Sciatic nerve (tissue), 2 donors: ENCODE measurements around the gene NEK5. TPM values are rescaled to one million over a fixed set of nuclear protein-coding genes. Genes with fewer than 3 reads are reported as not detected.
"Not testable (repeated sequence)": the region's sequence is repeated elsewhere in the genome, so short reads cannot be mapped to it uniquely, and the experiment has no call there.

ENCODE experiments used
- ATAC-seq: fragments of 200-7000 bp; cut with Tn5 transposase; one replicate; pipeline ENCODE4 v1.9.1; 2020; ENCODE audit warnings: mild to moderate bottlenecking, moderate library complexity
- DNase-seq: peaks from one replicate; pipeline ENCODE4 v3.0.0-alpha.2; 2020; ENCODE audit warnings: low spot score
- intact Hi-C: fragments of 100-400 bp; cut with DNase I; formaldehyde crosslinking; loops from one replicate; pipeline ENCODE4 v1.14.2; 2022
- total RNA-seq: library from RNA; stranded (reverse); fragmentation: NEBNext Ultra II Directional; extraction: Animal tissue kit (Norgen Biotek cat#: 25700); gene quantifications from one replicate; pipeline ENCODE4 v1.2.1, GENCODE V29; 2021
- donor health status: DM: no; HTN: no; CAD: no.
- donor health status: DM: no; HTN: no; CAD: no.

The NEK5 gene, protein sequence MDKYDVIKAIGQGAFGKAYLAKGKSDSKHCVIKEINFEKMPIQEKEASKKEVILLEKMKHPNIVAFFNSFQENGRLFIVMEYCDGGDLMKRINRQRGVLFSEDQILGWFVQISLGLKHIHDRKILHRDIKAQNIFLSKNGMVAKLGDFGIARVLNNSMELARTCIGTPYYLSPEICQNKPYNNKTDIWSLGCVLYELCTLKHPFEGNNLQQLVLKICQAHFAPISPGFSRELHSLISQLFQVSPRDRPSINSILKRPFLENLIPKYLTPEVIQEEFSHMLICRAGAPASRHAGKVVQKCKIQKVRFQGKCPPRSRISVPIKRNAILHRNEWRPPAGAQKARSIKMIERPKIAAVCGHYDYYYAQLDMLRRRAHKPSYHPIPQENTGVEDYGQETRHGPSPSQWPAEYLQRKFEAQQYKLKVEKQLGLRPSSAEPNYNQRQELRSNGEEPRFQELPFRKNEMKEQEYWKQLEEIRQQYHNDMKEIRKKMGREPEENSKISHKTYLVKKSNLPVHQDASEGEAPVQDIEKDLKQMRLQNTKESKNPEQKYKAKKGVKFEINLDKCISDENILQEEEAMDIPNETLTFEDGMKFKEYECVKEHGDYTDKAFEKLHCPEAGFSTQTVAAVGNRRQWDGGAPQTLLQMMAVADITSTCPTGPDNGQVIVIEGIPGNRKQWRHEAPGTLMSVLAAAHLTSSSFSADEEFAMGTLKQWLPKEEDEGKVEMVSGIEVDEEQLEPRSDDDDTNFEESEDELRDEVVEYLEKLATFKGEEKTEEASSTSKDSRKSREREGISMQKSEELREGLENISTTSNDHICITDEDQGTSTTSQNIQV
- total RNA-seq = 0.36 TPM

DNA sequence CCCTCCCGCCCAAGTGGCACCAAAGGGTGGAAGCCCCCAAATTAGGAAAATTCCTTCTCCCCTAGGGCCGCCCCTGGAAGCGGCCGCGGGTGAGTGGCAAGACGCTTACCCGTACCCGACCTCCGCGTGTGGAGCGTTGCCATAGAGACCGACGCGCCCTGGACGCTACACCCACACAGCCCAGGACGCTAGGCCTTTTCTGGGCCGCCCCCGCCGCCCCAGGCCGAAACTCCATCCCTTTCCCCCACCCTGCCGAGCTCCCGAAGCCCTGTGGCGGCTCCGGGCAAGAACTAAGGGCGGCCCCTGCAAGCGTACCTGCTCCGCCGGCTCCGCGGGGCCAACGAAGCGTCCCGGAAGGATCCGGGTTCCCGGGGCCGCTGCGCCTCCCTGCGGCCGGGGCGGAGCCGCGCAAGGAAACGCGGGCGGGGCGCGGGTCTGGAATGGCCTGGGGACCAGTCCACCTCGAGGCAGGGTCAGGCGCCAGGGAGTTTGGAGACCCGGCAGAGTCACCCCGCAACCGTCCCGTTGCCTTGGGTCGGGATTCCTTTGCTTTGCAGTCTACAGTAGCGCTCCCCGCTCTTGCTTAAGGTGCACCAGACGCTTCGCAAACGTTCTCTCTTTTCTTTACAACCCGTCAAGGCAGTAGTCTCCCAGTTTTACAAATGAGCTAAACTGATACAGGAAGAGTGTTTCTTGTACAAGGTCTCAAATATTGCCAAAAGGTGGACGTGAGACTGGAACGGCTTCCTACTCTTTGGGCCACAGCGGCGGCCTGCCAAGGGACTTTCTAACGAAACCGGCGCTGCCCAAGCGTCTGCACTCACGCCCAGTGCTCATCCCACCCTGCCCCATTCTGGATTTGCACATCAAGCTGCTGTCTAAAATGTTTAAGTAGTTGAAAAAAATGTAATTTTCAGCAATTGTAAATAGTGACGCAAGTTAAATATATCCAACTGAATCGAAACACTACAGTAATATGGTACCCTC, at the start of gene NEK5:
NEK5 (minus strand) TSS at position 360 of the 987 bp plus-strand sequence. CDS start 1,591 bp downstream, outside the sequence.
- ATAC-seq (peak; percentile 90), DNase-seq (peak; percentile 77)
- intact Hi-C loops = loop anchor here (10.0 kb wide), 1 partner anchor 114 kb away; the partner anchor contains the start of genes ALG11 and ATP7B

DNA sequence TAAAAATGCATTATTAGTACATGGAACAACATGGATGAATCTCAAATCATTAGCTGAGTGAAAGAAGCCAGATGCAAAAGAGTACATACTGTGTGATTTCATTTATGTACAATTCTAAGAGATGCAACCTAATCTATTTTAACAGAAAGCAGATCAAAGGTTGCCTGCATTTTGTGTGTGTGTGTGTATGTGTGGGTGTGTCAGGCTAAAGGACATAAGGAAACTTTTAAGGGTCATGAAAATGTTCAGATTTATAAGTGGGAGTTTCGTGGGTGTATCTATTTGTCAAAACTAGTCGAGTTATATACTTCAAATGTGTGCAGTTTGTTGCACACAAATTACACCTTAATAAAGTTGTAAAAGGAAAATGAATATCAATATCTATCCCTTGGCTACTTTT, 48.4 kb upstream of the NEK5 start:
- ATAC-seq (no peak), DNase-seq (no peak)
- intact Hi-C loops = no loop called here

DNA sequence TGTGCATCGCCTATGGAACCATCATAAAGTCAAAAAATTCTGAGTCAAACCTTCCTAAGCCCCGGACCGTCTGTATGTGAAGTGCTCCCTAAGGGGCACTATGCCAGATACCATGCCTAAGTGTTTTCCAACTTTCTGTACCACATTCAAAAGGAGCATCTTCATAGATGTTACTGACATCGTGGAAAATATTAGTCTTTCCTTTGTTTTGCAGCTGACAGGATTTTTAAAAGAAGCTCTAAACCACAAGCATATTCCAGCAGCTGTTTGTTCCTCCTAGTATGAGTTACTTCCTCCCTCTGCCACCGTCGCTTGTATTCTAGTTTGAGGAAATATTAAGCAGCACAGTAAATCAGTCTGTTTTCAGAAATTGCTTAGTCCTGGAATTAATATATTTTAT, 45.1 kb upstream of the NEK5 start:
- intact Hi-C loops, DNase-seq: not testable (repeated sequence)
- peak; percentile 65 for ATAC-seq

DNA sequence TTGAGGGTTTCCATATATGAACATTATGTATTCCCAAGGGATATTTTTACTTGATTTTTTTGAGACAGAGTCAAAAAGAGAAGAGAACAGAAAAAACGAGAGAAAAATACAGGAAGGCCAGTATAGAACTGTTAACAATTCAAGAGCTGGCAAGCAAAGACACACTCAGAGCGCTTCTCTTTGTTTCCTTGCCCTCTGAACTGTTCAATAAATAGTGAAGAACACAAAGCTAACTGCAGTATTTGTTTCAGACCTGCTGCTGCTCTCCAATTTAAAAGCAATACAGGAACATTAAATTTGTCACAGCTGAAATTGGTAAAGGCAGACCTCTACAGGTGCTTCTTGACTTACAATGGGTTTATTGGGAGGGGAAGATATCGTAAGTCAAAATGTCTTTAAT, 44.5 kb upstream of the NEK5 start:
- intact Hi-C loops = no loop called here
- DNase-seq = no peak
- no peak for ATAC-seq

DNA sequence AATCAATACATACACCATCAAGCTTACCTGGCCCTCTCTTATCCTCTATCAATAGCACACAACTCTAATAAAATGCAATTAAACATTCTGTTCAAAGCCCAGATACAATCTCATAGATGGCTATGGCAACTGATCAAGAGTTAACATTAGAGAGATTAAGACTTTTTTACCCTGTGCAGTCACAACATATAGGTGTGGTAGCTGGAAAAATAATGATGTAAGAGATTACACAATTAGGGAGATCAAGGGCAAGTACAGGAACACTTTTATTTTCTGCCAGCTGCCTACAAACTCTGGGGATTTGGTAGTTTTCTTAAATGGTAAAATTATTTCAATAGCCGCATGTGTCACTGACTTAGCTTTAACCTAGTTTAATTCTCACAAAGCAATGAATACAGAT, 42.8 kb upstream of the NEK5 start:
- intact Hi-C loops, DNase-seq: not testable (repeated sequence)
- peak; percentile 49 for ATAC-seq

DNA sequence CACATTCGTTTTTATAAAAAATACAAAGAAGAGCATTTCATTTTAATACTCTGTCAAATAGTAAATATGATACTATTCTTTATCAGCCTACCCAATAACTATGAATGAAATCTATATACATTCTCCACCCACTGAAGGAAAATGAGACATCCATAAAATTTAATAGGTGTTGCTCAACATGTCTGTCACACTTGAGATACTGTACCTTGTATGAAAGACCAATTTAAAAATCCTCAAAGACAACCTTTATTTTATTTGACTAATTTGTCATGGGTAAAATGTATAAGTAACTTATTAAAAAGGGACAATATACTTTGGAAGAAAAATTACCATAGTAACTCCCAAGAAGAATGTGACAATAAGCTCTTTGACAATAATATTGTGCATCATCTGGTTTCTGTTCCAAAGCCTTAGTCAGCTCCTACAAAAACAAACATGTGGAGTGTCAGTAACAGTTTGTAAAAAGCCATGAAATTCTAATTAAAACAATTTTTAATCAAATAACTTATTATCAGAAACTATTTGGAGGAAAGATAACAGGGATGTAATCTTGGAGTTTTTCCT, 42.0 kb upstream of the NEK5 start:
- intact Hi-C loops, ATAC-seq, DNase-seq: not testable (repeated sequence)

DNA sequence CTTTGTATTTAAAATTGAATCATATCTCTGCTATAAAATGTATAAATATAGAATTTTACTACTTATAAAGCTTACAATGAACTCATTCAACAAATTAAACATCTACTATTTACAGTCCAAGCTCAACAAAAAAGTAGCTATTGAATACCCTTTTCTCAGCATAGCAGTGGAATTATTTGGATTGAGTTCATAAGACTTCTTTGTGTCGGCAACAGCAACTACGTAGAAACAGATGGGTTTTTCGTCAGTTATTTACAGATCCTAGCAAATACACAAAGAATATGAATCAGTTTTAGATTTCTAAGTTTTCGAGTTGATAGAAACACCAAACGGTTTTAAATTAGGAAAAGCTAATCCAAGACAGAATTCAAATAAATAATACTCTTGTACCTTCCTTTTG, 41.0 kb upstream of the NEK5 start:
- DNase-seq (no peak), ATAC-seq (no peak)
- intact Hi-C loops = no loop called here

DNA sequence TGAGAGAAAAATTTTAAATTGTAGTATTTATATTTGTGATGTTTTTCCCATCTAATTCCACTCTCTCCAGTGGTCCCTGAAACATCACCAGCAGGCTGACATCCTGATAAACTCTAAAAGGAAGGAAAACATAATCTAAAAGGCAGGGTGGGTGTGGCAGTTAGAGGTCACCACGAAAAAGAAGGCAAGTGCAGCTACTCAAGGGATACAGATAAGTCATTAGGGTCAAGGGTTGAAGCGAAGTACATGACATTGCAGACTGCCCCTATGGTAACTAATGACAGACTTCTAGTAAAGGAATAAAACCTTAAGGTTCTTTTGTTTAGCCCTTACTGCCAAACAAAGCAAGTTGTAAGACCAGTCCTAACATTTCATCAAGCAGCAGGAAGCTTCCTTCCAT, 36.5 kb upstream of the NEK5 start:
- intact Hi-C loops = no loop called here
- DNase-seq (no peak), ATAC-seq (no peak)

DNA sequence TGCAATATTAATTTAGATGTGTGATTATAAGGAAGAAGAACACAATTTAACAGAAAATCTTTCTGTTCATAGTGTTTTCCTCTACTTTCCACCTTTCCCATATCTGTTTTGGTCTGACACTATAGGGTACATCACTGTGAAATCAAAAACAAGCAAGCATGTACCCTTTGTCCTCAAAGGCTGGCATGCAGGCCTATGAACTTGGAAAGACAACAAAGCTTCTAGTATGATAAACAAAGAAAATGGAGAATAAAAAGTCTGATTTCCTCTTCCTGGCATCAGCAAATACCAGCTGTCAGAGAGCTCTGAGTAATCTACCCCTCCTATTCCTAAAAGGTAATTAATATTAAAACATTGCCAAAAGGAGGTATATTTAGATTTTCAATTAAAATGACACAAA, 36.1 kb upstream of the NEK5 start:
- ATAC-seq (no peak), DNase-seq (no peak)
- intact Hi-C loops = no loop called here

DNA sequence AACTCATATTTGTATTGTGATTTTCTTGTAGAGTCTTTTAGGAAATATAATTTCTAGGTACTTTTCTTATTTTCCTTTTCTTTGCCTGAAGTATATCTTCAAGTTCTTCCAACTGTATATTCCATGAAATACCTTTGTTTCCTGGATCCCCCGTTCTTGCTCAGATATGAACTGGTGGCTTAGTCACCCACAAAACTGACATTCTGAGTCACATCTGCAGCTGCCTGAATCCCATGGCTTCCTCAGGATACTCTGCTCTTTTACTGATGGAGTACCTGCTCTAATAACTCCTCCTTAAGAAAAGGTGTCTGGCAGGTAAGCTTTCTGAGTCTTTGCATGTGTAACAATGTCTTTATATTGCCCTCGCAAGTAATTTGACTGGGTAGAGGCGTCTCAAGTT, 35.0 kb upstream of the NEK5 start:
- DNase-seq, ATAC-seq, intact Hi-C loops: not testable (repeated sequence)

DNA sequence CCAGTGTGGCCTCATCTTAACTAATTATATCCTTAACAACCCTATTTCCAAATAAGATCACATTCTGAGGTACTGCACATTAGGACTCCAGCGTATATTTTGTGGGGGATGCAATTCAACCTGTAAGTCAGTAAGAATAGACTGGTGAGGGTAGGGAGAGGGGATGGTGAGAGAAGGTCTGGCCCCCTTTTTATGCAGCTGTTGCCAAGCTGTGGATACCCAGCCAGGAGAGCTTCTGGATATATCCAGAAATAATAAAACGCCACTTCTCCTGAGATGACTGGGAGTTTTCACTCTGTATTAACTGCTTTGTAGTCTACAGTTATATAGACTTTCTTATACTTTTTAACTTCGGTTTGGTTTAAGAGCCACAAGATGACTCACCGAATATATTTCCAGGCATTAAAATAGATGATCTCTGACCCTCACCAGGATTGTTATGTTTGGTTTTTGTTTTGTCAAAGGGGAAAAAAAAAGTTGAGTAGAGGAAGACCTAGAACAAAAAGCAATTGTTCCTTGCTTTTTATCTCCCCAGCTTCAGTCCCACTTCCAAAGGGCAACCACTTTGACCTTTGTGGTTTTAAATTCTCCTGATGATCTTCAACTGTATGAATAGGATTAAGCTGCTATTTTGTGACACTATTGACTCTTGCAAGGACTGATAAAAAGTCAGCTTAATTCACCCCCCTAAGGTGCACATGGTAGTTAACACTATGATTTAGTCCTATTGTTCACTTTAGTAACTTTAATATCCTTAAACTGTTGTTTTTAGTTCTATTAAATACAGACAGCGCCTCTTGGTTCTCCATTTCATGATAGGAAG, 33.6 kb upstream of the NEK5 start:
- DNase-seq (no peak), ATAC-seq (peak; percentile 38)
- intact Hi-C loops = no loop called here

DNA sequence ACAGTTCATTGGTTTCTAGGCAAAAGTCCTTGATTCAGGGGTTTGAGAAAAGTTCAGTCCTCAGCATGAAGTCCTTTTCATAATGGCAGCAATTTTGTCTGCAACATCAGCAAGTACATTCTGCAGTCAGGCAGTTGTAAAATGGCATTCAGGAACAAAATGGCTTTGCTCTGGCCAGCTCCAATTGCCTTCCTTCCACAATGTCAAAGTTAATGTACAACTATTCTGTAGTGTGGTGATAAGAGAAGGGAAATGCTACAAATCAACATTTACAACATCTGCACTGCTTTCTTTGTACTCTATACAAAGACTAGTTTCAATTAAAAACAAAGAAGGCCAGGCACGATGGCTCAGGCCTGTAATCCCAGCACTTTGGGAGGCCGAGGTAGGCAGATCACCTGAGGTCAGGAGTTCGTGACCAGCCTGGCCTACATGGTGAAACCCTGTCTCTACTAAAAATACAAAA, 32.3 kb upstream of the NEK5 start:
- intact Hi-C loops = no loop called here
- ATAC-seq (no peak), DNase-seq (no peak)

DNA sequence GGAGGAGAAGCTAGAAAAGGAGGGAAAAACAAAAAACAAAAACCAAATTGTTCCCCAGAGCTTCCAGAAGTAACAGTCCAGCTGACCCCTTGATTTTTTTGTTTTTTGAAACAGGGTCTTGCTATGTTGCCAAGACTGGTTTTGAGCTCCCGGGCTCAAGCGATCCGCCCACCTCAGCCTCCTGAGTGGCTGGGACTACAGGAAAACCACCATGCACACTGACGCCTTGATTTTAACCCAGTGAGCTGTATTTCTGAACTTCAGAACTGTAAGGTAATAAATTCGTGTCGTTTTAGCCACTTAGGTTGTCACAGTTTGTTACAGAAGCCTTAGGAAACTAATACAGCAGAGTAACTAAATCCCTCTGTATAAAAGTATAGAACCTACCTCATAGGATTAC, 31.6 kb upstream of the NEK5 start:
- DNase-seq (no peak), ATAC-seq (no peak)
- intact Hi-C loops = no loop called here

DNA sequence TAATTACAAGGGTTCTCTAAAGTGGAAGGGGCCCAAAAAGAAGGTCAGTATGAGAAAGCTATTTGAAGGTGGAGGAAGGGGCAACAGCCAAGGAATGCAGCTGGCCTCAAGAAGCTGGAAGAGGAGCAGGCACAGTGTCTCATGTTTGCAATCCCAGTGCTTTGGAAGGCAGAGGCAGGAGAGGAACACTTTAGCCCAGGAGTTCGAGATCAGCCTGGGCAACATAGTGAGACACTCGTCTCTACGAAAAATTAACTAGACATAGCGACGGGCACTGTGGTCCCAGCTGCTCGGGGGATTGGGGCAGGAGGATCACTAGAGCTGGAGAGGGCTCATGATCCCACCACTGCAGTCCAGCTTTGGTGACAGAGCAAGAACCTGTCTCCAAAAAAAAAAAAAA, 31.2 kb upstream of the NEK5 start:
- no peak for ATAC-seq
- intact Hi-C loops = no loop called here
- no peak for DNase-seq

DNA sequence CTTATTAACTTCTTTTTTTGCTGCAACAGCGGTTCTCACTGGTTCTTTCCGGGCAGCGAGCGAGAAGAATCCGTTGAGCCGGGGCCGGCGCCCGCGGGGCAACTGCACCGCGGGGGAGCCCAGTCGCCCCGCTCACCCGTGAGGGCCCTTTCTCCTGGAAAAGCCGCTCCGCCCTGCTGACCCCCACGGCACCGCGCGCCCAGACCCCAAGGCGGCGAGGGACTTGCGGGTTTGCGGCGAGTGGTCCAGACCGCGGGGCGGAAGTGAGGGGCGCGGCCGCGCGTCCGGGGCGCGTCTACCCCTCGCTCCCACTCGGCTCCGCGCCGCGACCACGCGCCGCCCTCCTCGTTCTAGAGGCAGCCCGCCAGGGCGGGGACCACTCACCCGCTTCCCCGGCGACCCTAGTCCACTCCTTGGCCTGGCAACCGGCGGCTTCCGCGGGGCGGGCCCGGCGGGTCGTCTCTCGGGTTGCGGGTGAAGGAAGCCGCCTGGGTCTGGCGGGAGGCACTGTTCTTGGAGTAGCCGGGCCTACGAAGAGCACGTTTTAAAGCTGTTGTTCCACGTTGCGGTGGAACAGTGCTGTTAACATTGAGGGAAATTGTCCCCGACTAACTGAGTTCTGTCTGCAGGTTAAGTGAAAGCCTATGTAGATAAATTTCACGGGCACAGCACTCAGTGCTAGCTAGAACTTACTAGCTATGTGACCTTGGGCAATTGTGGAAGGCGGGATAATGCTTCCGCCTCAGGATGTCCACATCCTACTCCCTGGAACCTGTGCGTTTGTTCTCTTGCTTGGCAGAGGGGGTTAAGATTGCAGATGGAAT, 30.5 kb upstream of the NEK5 start, which contains the start of gene NEK3:
NEK3 (minus strand) TSS at position 439 of the 824 bp plus-strand sequence. CDS start 3,406 bp downstream, outside the sequence.
- intact Hi-C loops = no loop called here
- DNase-seq = peak; percentile 86

DNA sequence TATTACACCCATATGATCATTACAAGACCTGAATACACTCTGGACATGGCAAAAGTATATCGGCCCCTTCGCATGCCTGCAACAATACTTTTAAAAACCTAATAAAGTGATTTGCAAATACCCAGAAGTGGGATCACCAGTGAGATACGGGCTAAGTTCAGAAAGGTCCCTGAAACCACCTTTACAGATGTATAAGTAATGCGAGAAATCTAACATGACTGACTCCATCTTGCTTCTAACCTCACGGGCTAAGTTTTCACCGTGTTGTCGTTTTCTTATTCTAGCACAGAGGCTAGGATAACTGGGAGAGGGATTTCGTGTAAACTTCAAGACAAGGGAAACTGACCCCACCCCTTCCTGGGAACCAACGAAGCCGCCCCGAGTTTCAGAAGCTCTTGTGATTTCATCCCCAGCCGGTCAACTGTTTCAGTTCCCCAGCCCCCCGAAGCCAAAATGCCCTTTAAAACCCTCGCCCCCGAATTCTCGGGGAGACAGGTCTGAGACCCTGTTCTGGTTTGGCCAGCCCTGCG, 29.8 kb upstream of the NEK5 start:
- ATAC-seq = peak; percentile 60
- intact Hi-C loops = no loop called here

More for the DNA sequence above, 30.5 kb upstream of the NEK5 start, which contains the start of gene NEK3:
- ATAC-seq = peak; percentile 91

More for the DNA sequence above, 29.8 kb upstream of the NEK5 start:
- DNase-seq = peak; percentile 63
